DND-41 (cell line): ENCODE measurements around the gene MESP2.

Experiments
- ATAC-seq: fragments of 200-7000 bp; cut with Tn5 transposase; 3 replicates; pipeline ENCODE4 v1.9.1; 2021; ENCODE audit warnings: low read depth; ENCODE audit not compliant: insufficient read depth
- DNase-seq: peaks from one replicate; pipeline ENCODE4 v3.0.0-alpha.2; 2020
- H2AFZ ChIP-seq: 2 replicates; pipeline ENCODE4 v1.6.0; 2012; ENCODE audit warnings: low read depth, low read length
- H3K27ac ChIP-seq: 2 replicates; pipeline ENCODE4 v1.5.1; 2012; ENCODE audit warnings: low read length, inconsistent platforms
- H3K27me3 ChIP-seq: fragments of 200-600 bp; sonication (generic); 2 replicates; pipeline ENCODE4 v1.6.0; 2012; ENCODE audit warnings: low read length, mild to moderate bottlenecking, inconsistent platforms; ENCODE audit not compliant: insufficient read depth, poor library complexity
- H3K36me3 ChIP-seq: 2 replicates; pipeline ENCODE4 v1.5.1; 2012; ENCODE audit warnings: low read length, inconsistent platforms; ENCODE audit not compliant: insufficient read depth
- H3K4me1 ChIP-seq: 2 replicates; pipeline ENCODE4 v1.5.1; 2012; ENCODE audit warnings: mild to moderate bottlenecking, low read length; ENCODE audit not compliant: insufficient read depth
- H3K4me2 ChIP-seq: 2 replicates; pipeline ENCODE4 v1.6.0; 2012; ENCODE audit warnings: mild to moderate bottlenecking, moderate library complexity, low read length, inconsistent platforms; ENCODE audit not compliant: insufficient read depth
- H3K4me3 ChIP-seq, 2 experiments: fragments of 200-600 bp in 1 of 2; shearing (Covaris generic) in 1 of 2; 2 replicates each; pipeline ENCODE4 v1.5.1; 2012 to 2016; ENCODE audit warnings: inconsistent platforms in 2 of 2, low read length in 2 of 2, mild to moderate bottlenecking in 2 of 2, low read depth in 1 of 2, moderate library complexity in 1 of 2
- H3K79me2 ChIP-seq: 2 replicates; pipeline ENCODE4 v1.6.0; 2012; ENCODE audit warnings: low read length, inconsistent platforms; ENCODE audit not compliant: insufficient read depth
- H3K9ac ChIP-seq: 2 replicates; pipeline ENCODE4 v1.6.0; 2012; ENCODE audit warnings: low read depth, mild to moderate bottlenecking, inconsistent platforms, low read length, moderate library complexity
- H3K9me3 ChIP-seq: 2 replicates; pipeline ENCODE4 v1.5.1; 2012; ENCODE audit warnings: low read length, moderate library complexity, mild to moderate bottlenecking, inconsistent platforms; ENCODE audit not compliant: insufficient read depth, severe bottlenecking
- H4K20me1 ChIP-seq: 2 replicates; pipeline ENCODE4 v1.6.0; 2012; ENCODE audit warnings: low read length; ENCODE audit not compliant: insufficient read depth
- CTCF ChIP-seq: IDR thresholded peaks from 2 replicates; pipeline ENCODE4 v1.5.1; 2012; ENCODE audit warnings: borderline replicate concordance, low read length, moderate library complexity, mild to moderate bottlenecking; ENCODE audit not compliant: poor library complexity, severe bottlenecking; ENCODE audit errors: extremely low read depth
- EZH2 ChIP-seq: IDR thresholded peaks from 3 replicates; pipeline ENCODE4 v1.6.1; 2012; ENCODE audit warnings: borderline replicate concordance, low read depth, mild to moderate bottlenecking, moderate library complexity, low read length, inconsistent platforms; ENCODE audit not compliant: severe bottlenecking

The MESP2 gene

GRCh38 chr15:89746386-89746780, 29.7 kb upstream of the MESP2 start:
- Histone ChIP-seq H2AFZ (no peak overlapping the region), H3K36me3 (no peaks in the 10 kb centered on the region), H3K4me2 (no peak overlapping the region), H3K4me3 (no peak overlapping the region), H3K9ac (no peak overlapping the region), H3K27me3 (no peaks in the 10 kb centered on the region), H4K20me1 (no peaks in the 10 kb centered on the region), H3K79me2 (no peaks in the 10 kb centered on the region), H3K4me1 (peaks cover 15% of the 10 kb centered on the region), H3K9me3 (no peaks in the 10 kb centered on the region), H3K27ac (no peak overlapping the region)
- no peak for TF ChIP-seq CTCF
- no peak for TF ChIP-seq EZH2
- ATAC-seq (no peak), DNase-seq (no peak)

DNA sequence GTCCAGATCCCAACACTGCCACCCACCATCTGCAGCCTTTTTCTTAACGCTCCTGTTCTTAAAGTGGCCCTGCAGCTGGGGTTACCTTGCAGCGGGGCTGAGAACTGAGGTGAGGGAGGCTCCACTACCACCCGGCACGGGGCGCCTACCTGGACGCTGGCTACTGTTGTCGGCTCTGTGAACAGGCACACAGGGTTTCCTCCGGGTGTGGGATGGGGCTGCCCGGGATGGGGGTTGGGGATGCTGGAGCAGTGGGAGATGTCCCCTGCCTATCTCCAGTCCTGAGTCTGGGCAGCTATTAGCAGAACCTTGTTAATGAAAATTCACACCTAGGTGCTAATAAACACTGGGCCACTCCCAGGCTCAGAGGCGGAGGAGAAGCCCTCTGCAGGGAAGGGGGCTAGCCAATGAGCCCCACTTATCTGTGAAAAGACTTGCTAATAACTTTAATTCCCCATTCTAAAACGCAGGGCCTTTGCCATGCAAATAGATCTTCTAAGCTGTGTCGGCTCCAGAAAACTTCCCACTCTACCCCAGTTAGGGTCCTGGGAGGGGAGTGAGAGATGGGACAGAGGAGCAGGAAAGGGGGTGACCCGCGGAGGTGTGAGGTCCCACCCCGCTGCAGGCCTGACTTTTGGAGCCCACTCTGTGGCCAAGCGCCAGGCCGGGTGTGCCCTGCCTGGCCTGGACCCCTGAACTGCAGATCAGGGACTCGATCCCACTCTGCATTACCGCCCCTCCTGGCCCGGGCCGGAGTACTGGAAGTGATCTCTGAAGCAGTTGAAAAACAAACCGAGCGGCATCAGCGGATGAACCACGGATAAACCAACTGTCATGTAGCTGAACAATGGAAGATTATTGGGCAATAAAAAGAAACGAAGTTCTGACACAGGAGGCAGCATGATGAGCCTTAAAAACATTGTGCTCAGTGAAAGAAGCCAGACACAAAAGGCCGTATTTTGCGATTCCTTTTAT, 28.1 kb upstream of the MESP2 start:
- no peaks in the 10 kb centered on the region for H3K27me3 ChIP-seq
- H3K79me2 ChIP-seq, result no peaks in the 10 kb centered on the region
- no peak overlapping the region for H2AFZ ChIP-seq
- no peaks in the 10 kb centered on the region for H3K36me3 ChIP-seq
- H3K4me3 ChIP-seq, result no peak overlapping the region
- no peak for ATAC-seq
- peaks cover 17% of the 10 kb centered on the region for H3K4me1 ChIP-seq
- no peaks in the 10 kb centered on the region for H3K9me3 ChIP-seq
- H4K20me1 ChIP-seq, result no peaks in the 10 kb centered on the region
- no peak overlapping the region for H3K27ac ChIP-seq
- TF ChIP-seq EZH2 (no peak), CTCF (no peak)
- no peak for DNase-seq
- H3K9ac ChIP-seq, result no peak overlapping the region
- no peak overlapping the region for H3K4me2 ChIP-seq

GRCh38 chr15:89749054-89749453, 27.1 kb upstream of the MESP2 start:
- Histone ChIP-seq H2AFZ (no peak overlapping the region), H3K36me3 (no peaks in the 10 kb centered on the region), H3K79me2 (no peaks in the 10 kb centered on the region), H3K4me1 (peaks cover 17% of the 10 kb centered on the region), H3K9me3 (no peaks in the 10 kb centered on the region), H3K9ac (no peak overlapping the region), H4K20me1 (no peaks in the 10 kb centered on the region), H3K4me3 (no peak overlapping the region), H3K27me3 (no peaks in the 10 kb centered on the region), H3K27ac (no peak overlapping the region), H3K4me2 (no peak overlapping the region)
- ATAC-seq, result no peak
- DNase-seq, result no peak
- TF ChIP-seq EZH2 (no peak), CTCF (no peak)
